IPS DF 4.7 (cell line): ENCODE measurements around the gene ITPKB.

Experiments used
- DNase-seq: peaks from one replicate; pipeline ENCODE4 v3.0.0-alpha.2; 2013; ENCODE audit warnings: low spot score; ENCODE audit errors: extremely low read depth

ITPKB gene

GRCh38 chr1:226706684-226707083 lies 32.4 kb downstream of the ITPKB start:
- no peak for DNase-seq

DNA sequence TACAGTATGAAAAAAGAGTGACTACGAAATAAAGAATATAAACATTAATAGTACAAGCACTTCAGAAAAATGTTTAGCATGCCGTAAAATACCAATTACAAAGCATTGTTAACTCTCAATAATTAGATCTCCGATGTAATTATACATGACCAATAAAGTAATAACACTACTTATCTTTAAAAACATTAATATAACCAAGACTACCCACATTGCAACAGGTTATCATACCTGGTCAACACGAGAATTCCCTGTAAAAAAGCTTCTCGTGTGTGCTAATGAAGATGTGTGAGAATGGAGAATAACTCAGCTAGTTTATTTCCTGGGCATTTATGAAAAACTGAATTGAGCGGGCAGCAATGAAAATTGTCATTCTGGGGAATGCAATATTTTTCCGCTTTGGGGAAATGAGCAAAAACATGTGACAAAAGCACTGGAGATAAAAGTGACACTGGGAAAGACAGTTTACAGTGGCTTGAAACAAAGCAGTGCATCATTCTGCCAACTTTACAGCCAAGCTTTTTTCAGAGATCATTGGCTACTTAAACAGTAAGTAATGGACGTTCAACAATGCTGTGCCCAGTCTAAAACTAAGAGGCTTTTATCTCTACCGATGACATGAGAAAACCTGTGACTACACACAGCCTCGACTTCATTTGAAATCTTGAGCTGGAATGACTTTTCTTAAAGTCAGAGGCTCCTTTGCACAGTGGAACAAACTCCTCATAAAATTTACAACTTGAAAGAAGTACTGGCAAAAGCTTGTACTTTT lies 34.7 kb downstream of the ITPKB start:
- DNase-seq: no peak

- DNase-seq: no peak
These were observed 35.9 kb downstream of the ITPKB start for GRCh38 chr1:226702957-226703831.

DNA sequence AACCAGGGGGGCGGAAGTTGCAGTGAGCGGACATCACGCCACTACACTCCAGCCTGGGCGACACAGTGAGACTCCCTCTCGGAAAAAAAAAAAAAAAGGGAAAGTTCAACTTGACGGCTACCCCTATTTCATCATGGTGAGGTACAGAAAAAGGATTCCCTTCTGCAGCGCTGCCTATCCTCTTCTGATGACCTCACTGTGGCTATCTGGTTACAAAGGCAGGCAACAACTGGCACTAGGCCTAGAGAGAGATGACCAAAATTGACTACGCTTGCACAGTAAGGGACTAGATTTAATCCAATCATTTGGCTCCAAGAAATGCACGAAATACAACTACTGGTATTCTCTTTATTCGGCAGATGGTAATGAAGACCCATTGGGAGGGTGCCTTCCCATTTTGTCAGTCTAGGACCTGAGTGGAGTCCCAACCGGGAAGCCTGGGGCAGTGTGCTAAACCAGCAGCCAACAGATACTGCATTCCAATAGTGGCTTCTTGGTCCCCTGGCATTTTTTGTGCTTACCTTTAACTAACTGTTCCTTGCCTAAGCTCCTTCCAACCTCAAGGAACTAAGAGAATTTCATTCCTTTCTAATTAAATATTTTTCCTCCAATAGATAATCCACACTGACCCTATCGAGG lies 36.6 kb downstream of the ITPKB start:
- DNase-seq: no peak

- no peak for DNase-seq
These were observed 38.2 kb downstream of the ITPKB start for GRCh38 chr1:226700861-226701260.

DNA sequence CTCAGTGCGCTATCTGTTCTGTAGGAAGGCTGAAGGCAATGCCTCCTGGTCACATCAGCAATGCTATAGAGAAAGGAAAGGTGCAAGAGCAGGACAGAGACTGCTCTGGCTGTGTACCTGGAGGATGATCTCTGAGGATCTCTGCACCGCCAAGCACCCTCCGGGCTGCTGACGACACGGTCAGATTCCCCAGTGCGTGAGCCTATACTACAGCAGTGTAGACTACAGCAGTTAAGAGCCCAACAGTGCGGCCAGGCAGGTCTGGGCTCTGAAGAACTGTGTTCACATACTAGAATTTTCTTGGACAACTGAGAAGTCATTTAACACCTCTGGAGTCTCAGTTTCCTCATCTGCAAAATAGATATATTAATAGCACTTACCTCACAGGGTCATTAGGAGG lies 39.9 kb downstream of the ITPKB start:
- DNase-seq: no peak

- no peak for DNase-seq
These were observed 40.4 kb downstream of the ITPKB start for GRCh38 chr1:226698659-226699058.

GRCh38 chr1:226697929-226698544 lies 41.0 kb downstream of the ITPKB start:
- no peak for DNase-seq

DNA sequence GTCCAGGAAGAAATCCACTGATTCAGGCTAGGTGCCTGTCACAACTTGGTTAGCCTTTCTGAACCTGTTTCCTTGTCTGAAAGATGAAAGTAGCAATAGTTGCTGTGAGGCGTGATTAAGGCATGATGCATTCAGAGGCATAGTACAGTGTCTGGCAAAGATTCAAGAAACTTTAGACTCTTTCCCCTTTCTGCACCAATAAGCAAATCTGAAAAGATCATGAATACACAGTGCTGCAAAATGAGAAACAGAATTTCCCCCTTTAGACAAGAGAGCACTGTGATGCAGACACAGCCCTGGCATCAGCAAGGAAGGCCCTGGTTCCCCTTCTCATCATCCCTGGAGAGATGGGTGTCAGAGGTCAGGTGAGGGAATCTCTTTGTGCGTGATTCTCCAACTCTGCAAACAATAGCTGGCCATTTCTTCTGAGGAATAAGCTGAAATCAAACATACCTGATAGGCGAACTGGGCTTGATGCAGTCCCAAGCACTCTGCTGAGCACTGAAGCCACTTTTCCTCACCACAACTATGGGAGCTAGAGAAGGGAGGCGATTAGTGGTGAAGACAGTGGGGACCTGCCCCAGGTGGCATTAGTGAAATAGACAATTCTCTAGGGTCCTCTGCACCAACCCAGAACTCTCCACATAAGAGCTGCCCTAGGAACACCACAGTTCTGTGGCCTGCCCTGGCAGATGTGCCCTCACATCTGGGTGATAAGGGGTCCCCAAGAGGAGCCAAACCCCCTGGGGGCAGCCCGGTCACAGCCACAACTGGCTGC lies 41.7 kb downstream of the ITPKB start:
- DNase-seq: no peak

DNA sequence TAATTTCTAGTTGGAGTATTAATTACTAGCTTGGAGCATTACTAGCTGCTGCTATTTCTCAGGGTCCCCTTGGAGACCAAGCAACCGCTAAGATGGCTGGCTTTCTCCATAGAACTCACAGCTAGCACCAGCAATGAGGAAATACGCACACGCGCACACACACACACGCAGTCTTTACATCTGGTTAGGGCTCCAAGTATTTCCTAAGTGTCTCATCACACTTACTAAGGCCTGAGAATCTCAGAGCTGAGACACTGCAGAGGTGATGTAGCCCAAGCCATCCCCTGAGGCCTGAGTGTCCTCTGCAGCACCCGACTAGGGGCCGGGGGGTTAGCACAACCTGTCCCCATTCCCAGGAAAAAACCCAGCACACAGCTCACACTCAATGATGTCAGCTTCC lies 42.5 kb downstream of the ITPKB start:
- DNase-seq: no peak

DNA sequence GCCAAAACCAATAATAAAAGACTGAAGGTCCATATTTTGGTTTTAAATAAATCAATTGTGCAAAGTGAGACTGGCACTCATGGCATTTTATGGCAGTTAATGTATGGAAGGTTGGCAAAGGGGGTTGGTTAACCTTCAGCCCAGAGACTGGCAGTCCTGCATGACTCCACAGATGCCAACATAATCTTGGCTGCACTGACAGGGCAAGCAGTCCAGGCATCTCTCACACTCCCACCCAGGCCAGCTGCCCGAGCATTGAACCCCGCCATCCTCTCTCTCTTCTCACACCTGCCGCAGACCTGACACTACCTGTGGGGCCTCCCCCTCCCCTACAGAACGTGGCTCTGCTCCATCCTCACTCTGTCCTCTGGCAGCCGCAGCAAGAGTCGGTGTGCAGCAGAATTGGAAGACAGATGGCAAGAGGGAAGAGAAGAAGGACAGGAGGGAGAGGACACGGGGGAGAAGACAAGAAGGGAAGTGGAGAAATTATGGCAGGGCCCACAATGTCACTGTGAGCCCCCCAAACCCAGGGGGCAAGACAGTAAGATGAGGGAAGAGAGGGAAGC lies 43.7 kb downstream of the ITPKB start:
- no peak for DNase-seq

DNA sequence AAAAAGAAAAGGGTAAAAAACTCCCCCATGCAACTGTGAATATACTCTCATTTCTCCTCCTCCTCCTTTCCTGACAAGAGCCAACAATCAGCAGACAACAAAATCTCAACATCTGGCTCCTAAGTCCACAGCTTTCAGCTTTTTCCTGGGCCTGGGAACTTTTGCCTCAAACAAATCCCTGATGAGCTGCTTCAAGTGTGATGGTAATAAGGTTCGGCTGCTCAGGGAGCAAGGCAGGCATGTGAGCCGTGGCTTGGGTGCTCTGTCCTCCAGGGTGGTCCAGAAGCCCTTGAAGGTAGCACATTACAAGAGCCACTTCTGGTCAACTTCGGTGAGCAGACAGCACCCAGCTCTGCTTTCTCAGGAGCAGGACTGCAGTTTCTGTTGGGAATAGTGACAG lies 46.3 kb downstream of the ITPKB start:
- no peak for DNase-seq

DNA sequence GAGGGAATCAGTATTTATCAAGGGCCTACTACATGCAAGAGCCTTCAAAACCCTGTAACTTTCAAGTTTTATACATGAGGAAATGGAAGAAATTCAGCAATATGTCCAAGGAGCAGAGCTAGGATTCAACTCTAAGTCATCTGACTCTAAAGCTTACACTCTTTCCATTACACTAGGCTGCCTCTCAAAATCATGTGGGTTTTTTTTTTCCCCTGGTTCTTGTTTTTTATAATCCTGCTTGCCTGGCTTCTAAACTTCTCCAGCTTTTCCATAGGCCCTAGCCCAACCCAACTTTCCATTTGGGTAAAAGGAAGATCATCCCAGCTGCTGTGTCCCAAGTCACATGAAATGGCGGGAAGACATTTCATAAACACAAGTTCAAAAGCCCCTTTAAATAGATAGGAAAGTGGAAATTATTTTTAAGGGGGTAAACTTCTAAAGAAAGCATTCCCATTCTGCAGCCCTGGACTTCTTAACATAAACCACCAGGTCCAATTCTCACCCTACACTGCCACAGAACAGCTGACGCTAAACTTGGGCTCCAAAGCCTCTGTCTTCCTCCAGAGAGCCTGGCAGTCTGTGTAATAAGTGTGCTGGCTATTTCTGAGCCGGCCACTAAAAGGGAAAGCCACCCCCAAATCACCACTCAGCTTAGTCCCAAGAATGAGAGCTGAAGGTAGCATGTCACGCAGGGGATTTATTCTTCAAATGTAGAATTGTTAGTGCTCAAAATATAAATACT lies 46.9 kb downstream of the ITPKB start:
- DNase-seq: no peak

- no peak for DNase-seq
These were observed 47.8 kb downstream of the ITPKB start for GRCh38 chr1:226691247-226691646.

- no peak for DNase-seq
These were observed 48.6 kb downstream of the ITPKB start for GRCh38 chr1:226690460-226690982.

- no peak for DNase-seq
These were observed 50.3 kb downstream of the ITPKB start for GRCh38 chr1:226688808-226689207.

DNA sequence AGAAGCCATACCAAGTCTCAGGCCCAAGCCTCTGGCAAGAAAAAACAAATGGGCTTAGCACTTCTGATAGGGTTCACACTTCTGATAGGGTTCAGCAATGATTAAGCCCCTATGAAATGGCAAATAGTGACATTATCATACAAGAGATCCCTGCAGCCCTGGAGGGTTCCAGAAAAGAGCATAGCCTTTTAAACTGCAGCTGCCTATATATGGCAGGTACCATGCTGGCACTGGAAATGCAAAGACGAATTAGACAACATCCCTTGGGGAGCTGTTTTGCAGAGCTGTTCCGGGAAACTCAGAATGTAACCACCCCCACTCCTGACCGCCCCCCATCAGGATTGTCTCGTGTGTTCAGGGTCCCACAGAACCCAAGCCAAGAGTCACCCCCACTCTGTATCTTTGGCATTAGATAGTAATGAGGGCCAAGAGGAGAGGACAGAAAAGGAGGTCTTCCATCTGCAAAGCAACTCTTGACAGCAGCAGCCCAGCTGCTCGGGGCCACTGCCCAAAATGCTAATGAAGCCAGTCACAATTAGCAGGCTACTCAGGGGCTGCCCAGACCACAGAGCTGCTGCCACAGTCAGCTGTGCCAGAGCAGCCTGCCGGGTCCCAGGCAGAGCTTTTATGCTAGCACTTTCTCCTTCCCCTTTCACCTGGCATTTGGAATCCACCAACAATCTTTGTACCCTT lies 50.9 kb downstream of the ITPKB start:
- DNase-seq: no peak

- no peak for DNase-seq
These were observed 51.7 kb downstream of the ITPKB start for GRCh38 chr1:226687426-226687825.
